ENCODE data around the gene HCK.

HCK gene

GRCh38 chr20:32098786-32099185, 46.7 kb downstream of the HCK start:
- Histone ChIP-seq H3K9ac (ENCODE audit: low read length) (no peak overlapping the region), H3K36me3 (ENCODE audit: low read length) (peaks cover 8% of the 10 kb centered on the region), H3K27ac (ENCODE audit: low read depth, low read length) (no peak overlapping the region), H3K9me2 (replicated peaks; ENCODE audit: insufficient read depth, low read length) (no peaks in the 10 kb centered on the region), H3K27me3 (ENCODE audit: low read length) (no peaks in the 10 kb centered on the region), H4K20me1 (ENCODE audit: low read depth, low read length) (no peaks in the 10 kb centered on the region), H3K4me2 (ENCODE audit: low read depth, low read length, poor library complexity, severe bottlenecking) (no peak overlapping the region), H3K4me3 (ENCODE audit: insufficient read depth, low read length, poor library complexity, severe bottlenecking) (no peak overlapping the region), H3K79me2 (ENCODE audit: insufficient read depth, low read length) (no peaks in the 10 kb centered on the region), H2AFZ (ENCODE audit: low read depth, low read length, severe bottlenecking) (no peak overlapping the region), H3K9me3 (ENCODE audit: insufficient read depth, low read length) (no peaks in the 10 kb centered on the region), H3F3A (ENCODE audit: insufficient read depth) (no peaks in the 10 kb centered on the region)
- TF ChIP-seq EZH2phosphoT487 (conservative IDR thresholded peaks at IDR 0.05; ENCODE audit: low read length) (no peak), CTCF (IDR thresholded peaks at IDR 0.05; ENCODE audit: insufficient read depth, low read length, poor library complexity, severe bottlenecking) (no peak)

GRCh38 chr20:32108814-32109391, 56.9 kb downstream of the HCK start:
- Histone ChIP-seq H3K9me2 (replicated peaks; ENCODE audit: insufficient read depth, low read length) (no peaks in the 10 kb centered on the region), H3K4me3 (ENCODE audit: insufficient read depth, low read length, poor library complexity, severe bottlenecking) (no peak overlapping the region), H3K79me2 (ENCODE audit: insufficient read depth, low read length) (peaks cover 41% of the 10 kb centered on the region), H3K4me2 (ENCODE audit: low read depth, low read length, poor library complexity, severe bottlenecking) (peak overlapping the region; percentile 88), H3F3A (ENCODE audit: insufficient read depth) (0 out of 2 replicates have a peak, but pooled peaks cover 9% of the 10 kb centered on the region), H3K9ac (ENCODE audit: low read length) (no peak overlapping the region; the same call in 1 of the 2 replicates), H3K27ac (ENCODE audit: low read depth, low read length) (peak overlapping the region; percentile 86; the same call in 1 of the 2 replicates), H4K20me1 (ENCODE audit: low read depth, low read length) (no peaks in the 10 kb centered on the region), H3K27me3 (ENCODE audit: low read length) (no peaks in the 10 kb centered on the region), H2AFZ (ENCODE audit: low read depth, low read length, severe bottlenecking) (peak overlapping the region; percentile 88), H3K36me3 (ENCODE audit: low read length) (peaks cover 2% of the 10 kb centered on the region; the same call in 1 of the 2 replicates), H3K9me3 (ENCODE audit: insufficient read depth, low read length) (no peaks in the 10 kb centered on the region)
- no peak for TF ChIP-seq EZH2phosphoT487 (conservative IDR thresholded peaks at IDR 0.05; ENCODE audit: low read length)
- TF ChIP-seq CTCF (IDR thresholded peaks at IDR 0.05; ENCODE audit: insufficient read depth, low read length, poor library complexity, severe bottlenecking) = no peak

GRCh38 chr20:32109392-32110172, 57.5 kb downstream of the HCK start, which contains the start of gene TM9SF4:
TSS of gene TM9SF4 (plus strand) at chr20:32109714. CDS start at chr20:32109741, 27 bp downstream.
- Histone ChIP-seq H3K9me3 (ENCODE audit: insufficient read depth, low read length) (no peaks in the 10 kb centered on the region), H3K4me3 (ENCODE audit: insufficient read depth, low read length, poor library complexity, severe bottlenecking) (peak within 1 kb of the TSS; percentile 81), H3K79me2 (ENCODE audit: insufficient read depth, low read length) (peaks cover 48% of the 10 kb centered on the region), H2AFZ (ENCODE audit: low read depth, low read length, severe bottlenecking) (peak within 1 kb of the TSS; percentile 88), H4K20me1 (ENCODE audit: low read depth, low read length) (no peaks in the 10 kb centered on the region), H3F3A (ENCODE audit: insufficient read depth) (0 out of 2 replicates have a peak, but pooled peaks cover 5% of the 10 kb centered on the region), H3K27me3 (ENCODE audit: low read length) (no peaks in the 10 kb centered on the region), H3K4me2 (ENCODE audit: low read depth, low read length, poor library complexity, severe bottlenecking) (peak within 1 kb of the TSS; percentile 88), H3K27ac (ENCODE audit: low read depth, low read length) (peak within 1 kb of the TSS; percentile 86), H3K36me3 (ENCODE audit: low read length) (peaks cover 2% of the 10 kb centered on the region; the same call in 1 of the 2 replicates), H3K9me2 (replicated peaks; ENCODE audit: insufficient read depth, low read length) (no peaks in the 10 kb centered on the region), H3K9ac (ENCODE audit: low read length) (peak within 1 kb of the TSS; percentile 84)
- no peak for TF ChIP-seq CTCF (IDR thresholded peaks at IDR 0.05; ENCODE audit: insufficient read depth, low read length, poor library complexity, severe bottlenecking)
- TF ChIP-seq EZH2phosphoT487 (conservative IDR thresholded peaks at IDR 0.05; ENCODE audit: low read length) = no peak
